Naive thymus-derived CD8-positive, alpha-beta T cell (primary cell): ENCODE results near the gene MIS18A. TPM values are rescaled to one million over a fixed set of nuclear protein-coding genes. Genes with fewer than 3 reads are reported as not detected.
A peak's percentile ranks its signal among the peaks of the same experiment; 100 is the strongest.

Source experiments
- ATAC-seq, 2 donors: fragments of 150-1000 bp; cut with Tn5 transposase in 1 of 2; sonication (Bioruptor Pico), chemical (Tn5 transposase) in 1 of 2; 1 replicate in 1 of 2; 2 replicates in 1 of 2; pipeline ENCODE4 v1.10.0; 2021; ENCODE audit warnings: mild to moderate bottlenecking in 2 of 2, moderate library complexity in 2 of 2
- POLR2A ChIA-PET: fragments of 350-600 bp; sonication (Branson Sonifier 250); formaldehyde crosslinking; loops from one replicate; lab custom pipeline; 2021; ENCODE audit warnings: antibody characterized with exemption; lab: Charles Lee
- DNase-seq, 10 donors: peaks; one replicate each; pipeline versions ENCODE4 v3.0.0 to v3.0.0-alpha.2; 2020 to 2022
- H3K27ac Mint-ChIP-seq, 10 donors: one replicate each; pipeline ENCODE4 v1.8.0; 2020 to 2022; ENCODE audit warnings: mild to moderate bottlenecking in 10 of 10, mixed read lengths in 10 of 10, moderate library complexity in 4 of 10, inconsistent platforms in 1 of 10
- H3K27me3 Mint-ChIP-seq, 5 donors: one replicate each; pipeline ENCODE4 v1.8.0; 2021 to 2022; ENCODE audit warnings: mixed read lengths in 5 of 5
- H3K36me3 Mint-ChIP-seq, 3 donors: one replicate each; pipeline ENCODE4 v1.8.0; 2020 to 2022; ENCODE audit warnings: mixed read lengths in 3 of 3, mild to moderate bottlenecking in 2 of 3, inconsistent platforms in 1 of 3
- H3K4me1 Mint-ChIP-seq, 4 donors: one replicate each; pipeline ENCODE4 v1.8.0; 2021 to 2022; ENCODE audit warnings: mixed read lengths in 4 of 4
- H3K4me3 Mint-ChIP-seq, 10 donors: one replicate each; pipeline ENCODE4 v1.8.0; 2020 to 2022; ENCODE audit warnings: mild to moderate bottlenecking in 10 of 10, mixed read lengths in 10 of 10, moderate library complexity in 6 of 10, inconsistent platforms in 1 of 10
- H3K9me3 Mint-ChIP-seq, 9 donors: one replicate each; pipeline ENCODE4 v1.8.0; 2020 to 2022; ENCODE audit warnings: mixed read lengths in 9 of 9, mild to moderate bottlenecking in 3 of 9, inconsistent platforms in 1 of 9, moderate library complexity in 1 of 9
- polyA plus RNA-seq, 3 donors: library from polyadenylated mRNA; unstranded; fragments of 300-500 nt; fragmentation: Illumina TruSeq; gene quantifications; one replicate each; pipeline ENCODE4 v1.2.3, GENCODE V29; 2021
- total RNA-seq, 8 experiments: library from RNA in 2 of 8; stranded (reverse) in 2 of 8; gene quantifications; one replicate each; pipeline ENCODE4 v1.2.3 and lab custom pipeline; 2021 to 2026

The MIS18A gene
- total and polyA plus RNA-seq, 5 experiments from 2014 or later: 10.8 to 14.2 (median 12.8) TPM

- Mint-ChIP-seq H3K4me3 (no peak overlapping the region), H3K4me1 (no peaks in the 10 kb centered on the region), H3K27ac (peak overlapping the region in 1 of 10 donors; percentile 7), H3K36me3 (peaks cover 0 to 9% (median 8%) of the 10 kb centered on the region in 3 donors), H3K27me3 (peaks cover 9 to 44% (median 20%) of the 10 kb centered on the region in 5 donors), H3K9me3 (peaks cover 0 to 9% (median 4%) of the 10 kb centered on the region in 9 donors)
- POLR2A ChIA-PET: no interaction called here
- ATAC-seq (no peak), DNase-seq (no peak)
These were observed 32.9 kb downstream of the MIS18A start for GRCh38 chr21:32245971-32246370.

DNA sequence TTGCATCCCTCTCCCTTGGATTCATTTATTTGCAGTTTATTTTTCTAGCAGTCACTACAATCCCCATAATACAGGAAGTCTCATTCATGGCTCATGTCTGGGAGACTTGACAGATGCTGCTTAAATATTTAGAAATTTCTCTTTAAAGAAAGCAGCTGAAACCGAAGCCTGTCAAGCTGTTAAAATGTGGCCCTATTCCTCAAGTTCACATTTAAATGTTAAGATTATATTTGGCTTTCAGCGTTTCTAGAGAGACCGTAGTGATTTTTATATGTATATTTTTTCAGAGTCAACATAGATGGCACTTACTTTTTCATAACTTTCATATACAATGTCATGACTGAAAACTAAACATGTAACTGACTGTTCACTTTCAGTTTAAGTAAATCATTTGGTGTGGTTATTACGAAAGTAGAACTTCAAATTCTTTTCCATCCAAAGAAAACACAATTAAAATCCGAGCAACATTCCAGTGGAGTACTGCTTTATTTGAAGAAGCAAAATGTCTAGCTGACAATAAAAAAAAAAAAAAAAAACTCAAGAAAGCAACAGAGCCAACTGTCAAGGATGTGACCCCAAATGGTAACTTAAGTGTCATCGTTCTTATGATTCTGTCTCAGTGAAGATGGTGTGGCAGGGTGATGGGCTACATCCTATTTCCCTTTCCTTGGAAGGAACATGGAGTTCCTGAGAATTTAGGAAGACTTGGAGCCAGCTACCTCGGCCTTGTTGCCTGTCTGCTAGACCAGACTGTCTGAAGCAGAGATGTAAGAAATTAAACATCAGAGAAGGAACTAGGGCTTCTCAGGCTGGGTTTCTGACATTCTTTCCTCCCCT is 37.8 kb downstream of the MIS18A start:
- DNase-seq: no peak
- Mint-ChIP-seq H3K27me3 (peaks cover 0 to 12% (median 3%) of the 10 kb centered on the region in 5 donors), H3K4me1 (no peaks in the 10 kb centered on the region), H3K9me3 (peaks cover 0 to 24% (median 12%) of the 10 kb centered on the region in 9 donors), H3K4me3 (no peak overlapping the region), H3K36me3 (peaks cover 0 to 19% (median 18%) of the 10 kb centered on the region in 3 donors), H3K27ac (no peak overlapping the region)
- POLR2A ChIA-PET: no interaction called here
- no peak for ATAC-seq

DNA sequence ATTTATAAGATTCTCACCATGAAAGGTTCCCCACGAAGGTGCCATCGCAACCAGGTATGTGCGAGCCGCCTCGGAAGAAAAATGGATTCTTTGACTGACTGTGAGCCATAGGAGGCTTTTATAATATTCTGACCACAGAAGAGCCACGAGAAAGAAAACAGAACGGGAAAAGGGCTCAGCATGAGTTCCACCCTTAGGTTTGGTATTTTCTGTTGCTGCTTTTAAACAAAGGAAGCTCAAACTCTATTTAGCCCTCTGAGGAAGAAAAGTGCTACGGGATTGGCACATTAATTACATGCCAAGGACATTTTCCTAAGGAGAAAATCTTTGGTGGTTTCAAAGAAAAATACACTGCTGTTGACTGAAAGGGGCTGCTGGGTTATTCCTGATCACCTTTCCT is 39.3 kb downstream of the MIS18A start:
- Mint-ChIP-seq H3K4me3 (no peak overlapping the region), H3K36me3 (peaks cover 0 to 19% (median 18%) of the 10 kb centered on the region in 3 donors), H3K9me3 (peaks cover 0 to 24% (median 11%) of the 10 kb centered on the region in 9 donors), H3K27ac (no peak overlapping the region), H3K4me1 (no peaks in the 10 kb centered on the region), H3K27me3 (peaks cover 0 to 12% (median 4%) of the 10 kb centered on the region in 5 donors)
- ATAC-seq: no peak
- no peak for DNase-seq
- POLR2A ChIA-PET: no interaction called here

- no peak for ATAC-seq
- no peak overlapping the region for H3K4me3 Mint-ChIP-seq
These were observed 40.8 kb downstream of the MIS18A start for GRCh38 chr21:32238063-32238462.

GRCh38 chr21:32237021-32237420 is 41.8 kb downstream of the MIS18A start:
- Mint-ChIP-seq H3K27ac (no peak overlapping the region), H3K27me3 (peaks cover 0 to 12% (median 4%) of the 10 kb centered on the region in 5 donors), H3K4me1 (no peaks in the 10 kb centered on the region), H3K36me3 (peaks cover 0 to 12% (median 11%) of the 10 kb centered on the region in 3 donors), H3K4me3 (no peak overlapping the region), H3K9me3 (peaks cover 0 to 17% (median 11%) of the 10 kb centered on the region in 9 donors)
- POLR2A ChIA-PET: no interaction called here
- no peak for DNase-seq
- ATAC-seq: no peak

More at GRCh38 chr21:32238063-32238462, 40.8 kb downstream of the MIS18A start:
- Mint-ChIP-seq H3K27ac (no peak overlapping the region), H3K4me1 (no peaks in the 10 kb centered on the region), H3K9me3 (peaks cover 0 to 23% (median 11%) of the 10 kb centered on the region in 9 donors), H3K27me3 (peaks cover 0 to 12% (median 4%) of the 10 kb centered on the region in 5 donors), H3K36me3 (peaks cover 0 to 18% (median 15%) of the 10 kb centered on the region in 3 donors)
- no peak for DNase-seq
- POLR2A ChIA-PET: no interaction called here

- Mint-ChIP-seq H3K4me3 (no peak overlapping the region), H3K27me3 (peaks cover 0 to 9% (median 4%) of the 10 kb centered on the region in 5 donors), H3K9me3 (peaks cover 0 to 10% (median 7%) of the 10 kb centered on the region in 9 donors), H3K27ac (no peak overlapping the region), H3K4me1 (no peaks in the 10 kb centered on the region), H3K36me3 (peaks cover 0 to 4% (median 4%) of the 10 kb centered on the region in 3 donors)
- POLR2A ChIA-PET: no interaction called here
- DNase-seq: no peak
- no peak for ATAC-seq
These were observed 45.0 kb downstream of the MIS18A start for GRCh38 chr21:32233722-32234301.

DNA sequence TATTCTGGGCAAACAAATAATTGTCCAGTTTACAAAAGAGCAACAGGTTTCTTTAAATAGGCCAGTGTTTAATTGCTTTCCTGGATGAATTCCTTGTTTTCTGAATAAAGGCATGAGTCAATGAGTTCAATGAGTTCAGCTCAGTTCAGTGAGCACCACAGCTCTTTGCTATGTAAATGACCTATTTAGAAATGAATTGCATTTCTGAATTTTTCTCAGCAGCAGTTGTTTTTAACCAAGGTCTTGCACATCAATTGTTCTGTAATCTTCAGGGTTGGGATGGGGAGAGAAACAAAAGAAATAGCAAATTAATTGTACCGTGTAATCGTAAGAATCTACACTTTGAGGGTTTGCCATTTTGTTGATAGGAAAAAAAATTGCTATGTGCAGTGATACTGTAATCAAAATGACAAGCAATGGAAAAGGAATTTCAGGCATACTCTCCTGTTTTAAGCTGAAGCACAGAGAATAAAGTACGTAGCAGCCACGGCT is 45.7 kb downstream of the MIS18A start:
- POLR2A ChIA-PET: no interaction called here
- Mint-ChIP-seq H3K27me3 (peaks cover 0 to 4% (median 2%) of the 10 kb centered on the region in 5 donors), H3K4me3 (no peak overlapping the region), H3K4me1 (no peaks in the 10 kb centered on the region), H3K9me3 (peaks cover 0 to 3% (median 2%) of the 10 kb centered on the region in 9 donors), H3K27ac (no peak overlapping the region), H3K36me3 (no peaks in the 10 kb centered on the region)
- DNase-seq (no peak), ATAC-seq (no peak)

DNA sequence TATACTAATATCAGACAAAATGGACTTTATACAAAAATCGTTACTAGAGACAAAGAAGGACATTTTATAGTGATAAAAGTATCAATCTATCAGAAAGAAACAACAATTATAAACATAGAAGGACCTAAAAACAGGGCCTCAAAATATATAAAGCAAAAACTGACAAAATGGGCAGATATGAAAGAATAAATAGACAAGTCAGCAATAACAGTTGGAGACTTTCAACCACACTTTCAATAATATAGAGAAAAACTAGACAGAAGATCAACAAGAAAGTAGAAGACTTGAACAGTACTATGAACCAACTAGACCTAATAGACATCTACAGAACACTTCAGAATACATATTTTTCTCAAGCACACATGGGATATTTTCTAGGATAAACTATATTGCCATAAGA is 52.4 kb downstream of the MIS18A start:
- Mint-ChIP-seq H3K36me3 (peaks cover 2 to 16% (median 4%) of the 10 kb centered on the region in 3 donors), H3K4me1 (no peaks in the 10 kb centered on the region), H3K9me3 (peaks cover 4 to 22% (median 20%) of the 10 kb centered on the region in 9 donors), H3K4me3 (no peak overlapping the region), H3K27ac (no peak overlapping the region), H3K27me3 (peaks cover 0 to 7% (median 0%) of the 10 kb centered on the region in 5 donors)
- POLR2A ChIA-PET: no interaction called here
- DNase-seq (no peak), ATAC-seq (no peak)

Other genes with a start within 250 kb of the MIS18A start
- gene MRAP, start 19.8 kb upstream of the MIS18A start, total RNA-seq: not detected
- gene MRAP, start 19.8 kb upstream of the MIS18A start, polyA plus RNA-seq: not detected
- 10 to 100 TPM; 20.6 to 22.7 TPM for gene URB1, start 114.0 kb upstream of the MIS18A start, total RNA-seq
- 1 to 10 TPM; 2.2 to 5.6 (median 2.8) TPM for gene URB1, start 114.0 kb upstream of the MIS18A start, polyA plus RNA-seq
- gene EVA1C, start 133.7 kb upstream of the MIS18A start, total RNA-seq: 10 to 100 TPM; 14.4 to 18.1 TPM
- gene EVA1C, start 133.7 kb upstream of the MIS18A start, polyA plus RNA-seq: 10 to 100 TPM; 11.2 to 14.9 (median 14.3) TPM